Neuronal stem cell (in vitro differentiated cells): ENCODE results near the gene CALHM3. TPM values are rescaled to one million over a fixed set of nuclear protein-coding genes. Genes with fewer than 3 reads are reported as not detected.
"Not testable (repeated sequence)": the region's sequence is repeated elsewhere in the genome, so short reads cannot be mapped to it uniquely, and the experiment has no call there.

Source experiments
- DNase-seq: peaks from one replicate; pipeline ENCODE4 v3.0.0-alpha.2; 2013; ENCODE audit warnings: low spot score
- H2AFZ ChIP-seq: one replicate; pipeline ENCODE4 v1.6.1; 2013; ENCODE audit warnings: mild to moderate bottlenecking, low read length, inconsistent platforms
- H2AK5ac ChIP-seq: 2 replicates; pipeline ENCODE4 v1.6.1; 2013; ENCODE audit warnings: low read depth, mild to moderate bottlenecking, inconsistent platforms, low read length, moderate library complexity, mixed read lengths
- H2BK120ac ChIP-seq: 2 replicates; pipeline ENCODE4 v1.6.1; 2013; ENCODE audit warnings: low read depth, mild to moderate bottlenecking, inconsistent platforms, low read length, moderate library complexity, mixed read lengths
- H2BK12ac ChIP-seq: one replicate; pipeline ENCODE4 v1.6.1; 2013; ENCODE audit warnings: low read length, inconsistent platforms
- H2BK15ac ChIP-seq: 2 replicates; pipeline ENCODE4 v1.6.1; 2013; ENCODE audit warnings: mild to moderate bottlenecking, low read length, inconsistent platforms, mixed read lengths
- H2BK5ac ChIP-seq: one replicate; pipeline ENCODE4 v1.6.1; 2013; ENCODE audit warnings: inconsistent platforms, mild to moderate bottlenecking, low read length, moderate library complexity
- H3K14ac ChIP-seq: one replicate; pipeline ENCODE4 v1.6.1; 2013; ENCODE audit warnings: low read length, inconsistent platforms
- H3K18ac ChIP-seq: 2 replicates; pipeline ENCODE4 v1.6.1; 2013; ENCODE audit warnings: low read length, inconsistent platforms
- H3K23ac ChIP-seq: 2 replicates; pipeline ENCODE4 v1.6.1; 2013; ENCODE audit warnings: low read depth, mild to moderate bottlenecking, mixed read lengths, low read length, inconsistent platforms; ENCODE audit not compliant: poor library complexity
- H3K27ac ChIP-seq: replicated peaks from 3 replicates; pipeline ENCODE4 v1.5.1; 2013; ENCODE audit warnings: low read length, inconsistent platforms
- H3K27me3 ChIP-seq, 3 experiments: 2 replicates each; pipeline ENCODE4 v1.6.1; 2013; ENCODE audit warnings: low read length in 3 of 3, mild to moderate bottlenecking in 2 of 3, inconsistent platforms in 1 of 3, low read depth in 1 of 3, mixed read lengths in 1 of 3, moderate library complexity in 1 of 3; ENCODE audit not compliant: control insufficient read depth in 3 of 3, insufficient read depth in 3 of 3
- H3K36me3 ChIP-seq, 2 donors: replicated peaks in 1 of 2; 2 replicates each; pipeline ENCODE4 v1.6.1; 2013; ENCODE audit warnings: low read length in 2 of 2; ENCODE audit not compliant: control insufficient read depth in 2 of 2, insufficient read depth in 2 of 2
- H3K4ac ChIP-seq: 2 replicates; pipeline ENCODE4 v1.6.1; 2013; ENCODE audit warnings: inconsistent platforms, mild to moderate bottlenecking, low read length, moderate library complexity
- H3K4me1 ChIP-seq, 2 donors: 1 replicate in 1 of 2; 2 replicates in 1 of 2; pipeline ENCODE4 v1.6.1; 2013; ENCODE audit warnings: low read length in 2 of 2, low read depth in 1 of 2; ENCODE audit not compliant: control insufficient read depth in 2 of 2, insufficient read depth in 1 of 2
- H3K4me2 ChIP-seq: one replicate; pipeline ENCODE4 v1.6.1; 2013; ENCODE audit warnings: mild to moderate bottlenecking, low read length, inconsistent platforms; ENCODE audit not compliant: insufficient read depth, poor library complexity, severe bottlenecking
- H3K4me3 ChIP-seq, 2 donors: 2 replicates each; pipeline ENCODE4 v1.5.1; 2013; ENCODE audit warnings: low read length in 2 of 2, mild to moderate bottlenecking in 2 of 2, inconsistent platforms in 1 of 2, moderate library complexity in 1 of 2
- H3K79me1 ChIP-seq: one replicate; pipeline ENCODE4 v1.6.1; 2013; ENCODE audit warnings: low read depth, mild to moderate bottlenecking, inconsistent platforms, low read length, moderate library complexity
- H3K9ac ChIP-seq: one replicate; pipeline ENCODE4 v1.6.1; 2013; ENCODE audit warnings: mild to moderate bottlenecking, low read depth, low read length, inconsistent platforms; ENCODE audit not compliant: poor library complexity
- H3K9me3 ChIP-seq, 2 donors: replicated peaks in 1 of 2; 2 replicates each; pipeline versions ENCODE3 to v1.6.1; 2013; ENCODE audit warnings: low read length in 2 of 2, mild to moderate bottlenecking in 2 of 2, inconsistent platforms in 1 of 2, low read depth in 1 of 2, mixed read lengths in 1 of 2, moderate library complexity in 1 of 2; ENCODE audit not compliant: control insufficient read depth in 2 of 2, insufficient read depth in 1 of 2
- H4K8ac ChIP-seq: one replicate; pipeline ENCODE4 v1.6.1; 2013; ENCODE audit warnings: low read depth, mild to moderate bottlenecking, inconsistent platforms, low read length, moderate library complexity
- H4K91ac ChIP-seq: one replicate; pipeline ENCODE4 v1.6.1; 2013; ENCODE audit warnings: low read length, low read depth, mild to moderate bottlenecking, inconsistent platforms; ENCODE audit not compliant: poor library complexity
- WGBS, 2 donors: extraction: QIAGEN DNeasy Blood & Tissue Kit; methylation state at CpG; one replicate each; pipeline ENCODE4 v1.1.7; 2013; ENCODE audit warnings: missing lambda C conversion rate in 2 of 2, mixed read lengths in 1 of 2; ENCODE audit not compliant: insufficient read length in 2 of 2, insufficient replicate concordance in 1 of 2; ENCODE audit errors: extremely low coverage in 2 of 2; 5-methylcytosine and 5-hydroxymethylcytosine counted together
- polyA plus RNA-seq, 2 experiments: library from polyadenylated mRNA; stranded (reverse); fragments of 200-250 nt; gene quantifications; one replicate each; pipeline ENCODE4 v1.2.3, GENCODE V29; 2013

Gene CALHM3
- not detected for polyA plus RNA-seq (2013, experiment 1 of 2)
- polyA plus RNA-seq (2013, experiment 2 of 2), result 0.01 TPM

- H2BK15ac ChIP-seq, result peak within 1 kb of the TSS; percentile 56
- peak within 1 kb of the TSS; percentile 12 for H3K9ac ChIP-seq
- H2AFZ ChIP-seq, result peak within 1 kb of the TSS; percentile 40
- H3K27ac ChIP-seq, result no peak within 1 kb of the TSS
- no peaks in the 10 kb centered on the region for H3K79me1 ChIP-seq
- H4K91ac ChIP-seq, result peak within 1 kb of the TSS; percentile 94
- H3K36me3 ChIP-seq, result no peaks in the 10 kb centered on the region
- no peak within 1 kb of the TSS for H3K23ac ChIP-seq
- peak within 1 kb of the TSS; percentile 77 for H2BK5ac ChIP-seq
- no peak for DNase-seq
- peaks cover 0 to 21% (median 0%) of the 10 kb centered on the region in 3 experiments for H3K27me3 ChIP-seq
- no peak within 1 kb of the TSS for H2AK5ac ChIP-seq
- no peak within 1 kb of the TSS for H2BK12ac ChIP-seq
- peak within 1 kb of the TSS; percentile 77 for H3K18ac ChIP-seq
- peaks cover 4 to 8% of the 10 kb centered on the region in 2 donors for H3K4me1 ChIP-seq
- H3K4me3 ChIP-seq, result no peak within 1 kb of the TSS
- H2BK120ac ChIP-seq, result no peak within 1 kb of the TSS
- H3K4me2 ChIP-seq, result no peak within 1 kb of the TSS
- peak within 1 kb of the TSS; percentile 91 for H3K4ac ChIP-seq
- peak within 1 kb of the TSS; percentile 57 for H4K8ac ChIP-seq
- H3K9me3 ChIP-seq, result no peaks in the 10 kb centered on the region
- no CpG with 5 or more reads among the region's 7 CpGs for WGBS, 2 donors
- peak within 1 kb of the TSS; percentile 47 for H3K14ac ChIP-seq
Observed at GRCh38 chr10:103479135-103479534, at the start of gene CALHM3. TSS of gene CALHM3 (minus strand) at chr10:103479240. CDS start at chr10:103479032, 208 bp downstream.

GRCh38 chr10:103528549-103528948, 49.5 kb upstream of the CALHM3 start:
- Histone ChIP-seq H2BK5ac (no peak overlapping the region), H3K4me3 (no peak overlapping the region), H3K9ac (no peak overlapping the region), H2BK120ac (no peak overlapping the region), H3K14ac (no peak overlapping the region), H3K4me2 (no peak overlapping the region), H2AK5ac (no peak overlapping the region), H3K23ac (no peak overlapping the region), H3K27me3 (no peaks in the 10 kb centered on the region), H4K91ac (no peak overlapping the region), H2AFZ (no peak overlapping the region), H4K8ac (no peak overlapping the region), H2BK15ac (no peak overlapping the region), H3K4me1 (no peaks in the 10 kb centered on the region), H3K9me3 (peaks cover 0 to 6% of the 10 kb centered on the region in 2 donors), H2BK12ac (no peak overlapping the region), H3K79me1 (no peaks in the 10 kb centered on the region), H3K36me3 (no peaks in the 10 kb centered on the region), H3K18ac (no peak overlapping the region), H3K4ac (no peak overlapping the region), H3K27ac (no peak overlapping the region)
- no peak for DNase-seq

GRCh38 chr10:103527476-103527875, 48.4 kb upstream of the CALHM3 start:
- not testable (repeated sequence) for H3K4me3 ChIP-seq, H2BK12ac ChIP-seq, H3K79me1 ChIP-seq, H3K4ac ChIP-seq, H3K9ac ChIP-seq, H4K8ac ChIP-seq, DNase-seq, H3K23ac ChIP-seq, H2AK5ac ChIP-seq, H4K91ac ChIP-seq, H3K4me1 ChIP-seq, H2AFZ ChIP-seq, H3K14ac ChIP-seq, H3K27ac ChIP-seq, H2BK120ac ChIP-seq, H2BK5ac ChIP-seq, H2BK15ac ChIP-seq, H3K27me3 ChIP-seq, H3K9me3 ChIP-seq, H3K36me3 ChIP-seq, H3K18ac ChIP-seq, H3K4me2 ChIP-seq
- no CpG with 5 or more reads among the region's 2 CpGs for WGBS, 2 donors

- H2BK5ac ChIP-seq, result no peak overlapping the region
- no peak overlapping the region for H3K14ac ChIP-seq
- H2AK5ac ChIP-seq, result no peak overlapping the region
- H4K91ac ChIP-seq, result no peak overlapping the region
- H3K79me1 ChIP-seq, result no peaks in the 10 kb centered on the region
- no peak overlapping the region for H3K4me2 ChIP-seq
- no peak overlapping the region for H2BK12ac ChIP-seq
- no peak overlapping the region for H4K8ac ChIP-seq
- no peak overlapping the region for H2BK15ac ChIP-seq
- H3K18ac ChIP-seq, result no peak overlapping the region
- H3K4ac ChIP-seq, result no peak overlapping the region
- H2AFZ ChIP-seq, result no peak overlapping the region
- DNase-seq, result no peak
- no peak overlapping the region for H2BK120ac ChIP-seq
- H3K27me3 ChIP-seq, result no peaks in the 10 kb centered on the region
- H3K4me3 ChIP-seq, result no peak overlapping the region
- H3K23ac ChIP-seq, result no peak overlapping the region
- H3K9ac ChIP-seq, result no peak overlapping the region
- H3K36me3 ChIP-seq, result no peaks in the 10 kb centered on the region
- H3K9me3 ChIP-seq, result peaks cover 0 to 6% of the 10 kb centered on the region in 2 donors
- H3K27ac ChIP-seq, result no peak overlapping the region
- no peaks in the 10 kb centered on the region for H3K4me1 ChIP-seq
Observed at GRCh38 chr10:103525901-103526300, 46.9 kb upstream of the CALHM3 start.
